HepG2 (cell line): ENCODE measurements around the gene NLRC4. TPM values are rescaled to one million over a fixed set of nuclear protein-coding genes. Genes with fewer than 3 reads are reported as not detected.
"Not testable (repeated sequence)": the region's sequence is repeated elsewhere in the genome, so short reads cannot be mapped to it uniquely, and the experiment has no call there.

Source experiments
- ATAC-seq: fragments of 200-7000 bp; cut with Tn5 transposase; 3 replicates; pipeline ENCODE4 v1.9.1; 2020; ENCODE audit warnings: mild to moderate bottlenecking, moderate library complexity
- BruUV-seq: library from RNA; stranded (reverse); fragments of 400-500 nt; replicated peaks from 2 replicates; lab custom pipeline; 2021; lab: Mats Ljungman, UMichigan
- CTCF ChIA-PET: fragments of 300-600 bp; formaldehyde crosslinking; extraction: SDS; loops from one replicate; lab custom pipeline; 2021; ENCODE audit warnings: low total read pairs, inconsistent platforms, low intra/inter-chr PET ratio; lab: Yijun Ruan, JAX
- POLR2A ChIA-PET: fragments of 350-600 bp; sonication (Branson Sonifier 250); formaldehyde crosslinking; loops from one replicate; lab custom pipeline; 2020; ENCODE audit warnings: antibody characterized with exemption, inconsistent platforms; lab: Yijun Ruan, JAX
- DNase-seq: peaks from one replicate; pipeline ENCODE4 v3.0.0-alpha.2; 2015; ENCODE audit warnings: low spot score
- FAIRE-seq: peaks from 3 replicates; lab custom pipeline; 2011; peaks lifted over from hg19 to GRCh38; lab: Jason Lieb, UNC
- H2AFZ ChIP-seq: one replicate; pipeline ENCODE4 v1.6.1; 2011; ENCODE audit warnings: low read length, inconsistent platforms
- H3K27ac ChIP-seq: fragments of 300-600 bp; 3 replicates; pipeline ENCODE4 v1.8.0; 2011; ENCODE audit warnings: mixed run types, mild to moderate bottlenecking, mixed read lengths, low read length, inconsistent platforms; ENCODE audit not compliant: insufficient read depth; ENCODE audit errors: extremely low read length
- H3K27me3 ChIP-seq, 2 experiments: fragments of 200-600 bp in 1 of 2; 2 replicates in 1 of 2; 3 replicates in 1 of 2; pipeline versions ENCODE4 v1.6.0 to v1.8.0; 2011; ENCODE audit warnings: low read length in 2 of 2, mild to moderate bottlenecking in 2 of 2, moderate library complexity in 2 of 2, inconsistent platforms in 1 of 2; ENCODE audit not compliant: insufficient read depth in 2 of 2, control insufficient read depth in 1 of 2
- H3K36me3 ChIP-seq, 2 experiments: fragments of 200-600 bp in 1 of 2; replicated peaks in 1 of 2; 2 replicates in 1 of 2; 3 replicates in 1 of 2; pipeline versions ENCODE4 v1.5.1 to v1.8.0; 2011; ENCODE audit warnings: low read length in 2 of 2, inconsistent platforms in 1 of 2; ENCODE audit not compliant: insufficient read depth in 2 of 2, control insufficient read depth in 1 of 2
- H3K4me1 ChIP-seq: 2 replicates; pipeline ENCODE4 v1.5.1; 2012; ENCODE audit warnings: low read length, inconsistent platforms; ENCODE audit not compliant: insufficient read depth
- H3K4me2 ChIP-seq: 2 replicates; pipeline ENCODE4 v1.6.0; 2011; ENCODE audit warnings: low read depth, low read length, inconsistent platforms
- H3K4me3 ChIP-seq, 3 experiments: fragments of 200-600 bp in 1 of 3; sonication (generic), shearing (Covaris generic) in 1 of 3; replicated peaks in 1 of 3; 2 replicates each; pipeline ENCODE4 v1.5.1; 2011 to 2016; ENCODE audit warnings: low read length in 3 of 3, inconsistent platforms in 2 of 3, low read depth in 2 of 3, mild to moderate bottlenecking in 2 of 3, control low read depth in 1 of 3, mixed read lengths in 1 of 3; ENCODE audit not compliant: insufficient read depth in 1 of 3
- H3K79me2 ChIP-seq: one replicate; pipeline ENCODE4 v1.6.1; 2011; ENCODE audit warnings: low read length, inconsistent platforms; ENCODE audit not compliant: insufficient read depth
- H3K9ac ChIP-seq: 2 replicates; pipeline ENCODE4 v1.6.0; 2011; ENCODE audit warnings: mild to moderate bottlenecking, low read depth, low read length, inconsistent platforms; ENCODE audit not compliant: insufficient read depth
- H3K9me3 ChIP-seq: 2 replicates; pipeline ENCODE4 v1.5.1; 2012; ENCODE audit warnings: mild to moderate bottlenecking, low read length
- H4K20me1 ChIP-seq: 2 replicates; pipeline ENCODE4 v1.6.0; 2011; ENCODE audit warnings: inconsistent platforms, mild to moderate bottlenecking, low read length, moderate library complexity; ENCODE audit not compliant: insufficient read depth
- LCORL ChIP-seq, 2 experiments: fragments of 450-650 bp in 1 of 2; sonication (generic) in 1 of 2; formaldehyde crosslinking in 1 of 2; IDR thresholded peaks; 2 replicates each; pipeline versions ENCODE4 v1.5.0 to v1.6.1; 2017 to 2020; ENCODE audit warnings: antibody characterized with exemption in 1 of 2, missing genetic modification reagents in 1 of 2
- MTF1 ChIP-seq: sonication (generic); formaldehyde crosslinking; IDR thresholded peaks from 2 replicates; pipeline ENCODE4 v1.5.0; 2020; ENCODE audit warnings: missing genetic modification reagents
- NAIF1 ChIP-seq: sonication (generic); formaldehyde crosslinking; IDR thresholded peaks from 2 replicates; pipeline ENCODE4 v1.5.0; 2020; ENCODE audit warnings: mild to moderate bottlenecking, missing genetic modification reagents, borderline replicate concordance
- NCOA1 ChIP-seq: sonication (generic); formaldehyde crosslinking; IDR thresholded peaks from 2 replicates; pipeline ENCODE4 v1.9.0; 2021; ENCODE audit warnings: missing genetic modification reagents
- POLR2AphosphoS5 ChIP-seq: IDR thresholded peaks from 2 replicates; pipeline ENCODE4 v1.6.1; 2012; ENCODE audit warnings: low read depth, low read length
- ZFP82 ChIP-seq: sonication (generic); formaldehyde crosslinking; IDR thresholded peaks from 2 replicates; pipeline ENCODE4 v1.5.1; 2020; ENCODE audit warnings: mild to moderate bottlenecking, missing genetic modification reagents, borderline replicate concordance
- ZNF879 ChIP-seq: sonication (generic); formaldehyde crosslinking; IDR thresholded peaks from 2 replicates; pipeline ENCODE4 v1.8.1; 2023; ENCODE audit warnings: missing genetic modification reagents
- WGBS: methylation state at CpG from one replicate; pipeline ENCODE4 v1.1.6; 2017; ENCODE audit warnings: low lambda C conversion rate; 5-methylcytosine and 5-hydroxymethylcytosine counted together
- in situ Hi-C: cut with HindIII; loops from 2 replicates; pipeline ENCODE4 v1.10.0; 2017; ENCODE audit warnings: low pct_unique_long_range_greater_than_20kb; ENCODE audit not compliant: extremely low pct_ligation_motif_present
- intact Hi-C: fragments of 100-400 bp; cut with micrococcal nuclease; formaldehyde crosslinking; loops from one replicate; pipeline ENCODE4 v1.10.0; 2022; ENCODE audit not compliant: unreplicated experiment
- polyA plus RNA-seq, 8 experiments: library from polyadenylated mRNA; depleted of rRNA in 3 of 8; stranded (reverse) in 7 of 8; unstranded in 1 of 8; fragments of >200 nt; fragmentation: Illumina TruSeq in 4 of 8; extraction: Trizol in 4 of 8; gene quantifications; 2 replicates each; pipeline versions ENCODE4 v1.2.1 to v1.2.3, GENCODE V29; 2011 to 2016; ENCODE audit warnings: low read depth in 4 of 8, missing spikeins in 1 of 8, mixed read lengths in 1 of 8; ENCODE audit not compliant: insufficient read depth in 1 of 8
- total RNA-seq, 5 experiments: library from RNA; depleted of rRNA; stranded (reverse); fragments of >200 nt; fragmentation: Illumina TruSeq; extraction: Trizol; gene quantifications; 2 replicates each; pipeline ENCODE4 v1.2.3, GENCODE V29; 2016; ENCODE audit warnings: low read depth in 1 of 5
- TF ChIP-seq, protein P1 (sequence below): sonication (generic); formaldehyde crosslinking; conservative IDR thresholded peaks from 2 replicates; pipeline ENCODE4 v1.8.1; 2023; ENCODE audit warnings: missing genetic modification reagents
- TF ChIP-seq, protein P2 (sequence below): sonication (generic); formaldehyde crosslinking; IDR thresholded peaks from 2 replicates; pipeline ENCODE4 v1.5.0; 2020; ENCODE audit warnings: missing genetic modification reagents, mild to moderate bottlenecking, borderline replicate concordance
- TF ChIP-seq, protein P3 (sequence below): sonication (generic); formaldehyde crosslinking; IDR thresholded peaks from 2 replicates; pipeline ENCODE4 v1.8.0; 2022; ENCODE audit warnings: missing genetic modification reagents, low read depth, mild to moderate bottlenecking, borderline replicate concordance
- TF ChIP-seq, protein P4 (sequence below): sonication (generic); formaldehyde crosslinking; IDR thresholded peaks from 2 replicates; pipeline ENCODE4 v1.5.0; 2020; ENCODE audit warnings: missing genetic modification reagents

NLRC4 gene
- total and polyA plus RNA-seq, 2 of the 13 experiments (the other 11 are each of a cell fraction or from before 2014, with no cell fraction given), result 0.15 to 0.29 TPM

DNA sequence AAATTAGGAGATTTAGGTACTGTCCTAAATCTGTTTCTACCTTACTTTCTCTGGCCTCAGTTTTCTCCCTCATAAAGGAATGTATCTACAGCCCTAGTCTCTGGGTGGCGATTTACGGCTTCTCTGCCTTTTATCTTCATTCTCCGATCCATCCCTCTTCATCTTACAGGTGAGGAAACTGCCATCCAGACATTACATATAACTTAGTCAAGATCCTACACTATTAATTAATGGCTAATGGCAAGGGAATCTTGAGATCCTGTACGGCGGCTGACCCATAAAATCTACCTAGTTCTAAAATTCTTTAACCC is 12.6 kb upstream of the NLRC4 start:
- FAIRE-seq (no peak), ATAC-seq (no peak; the same call in 2 of the 3 replicates), DNase-seq (no peak)
- POLR2A ChIA-PET, result interaction anchor here (0.9 to 2.7 kb wide), 3 partner anchors 11 to 112 kb away, joined by 4 to 11 read pairs (median 11); partner anchors contain the start of gene SLC30A6
- intact Hi-C loops, result loop anchor here (1.0 to 5.0 kb wide), 2 partner anchors 50 to 112 kb away; partner anchors contain the start of gene SLC30A6
- H3K36me3 ChIP-seq, result peaks cover 0 to 18% of the 10 kb centered on the region in 2 experiments; a peak in 2 of 5 replicates
- peak overlapping the region; percentile 37 for H2AFZ ChIP-seq
- under 1% methylated on average over 5 of the region's 5 CpGs for WGBS
- no peaks in the 10 kb centered on the region; a peak in 1 of 5 replicates for H3K27me3 ChIP-seq
- CTCF ChIA-PET, result no interaction called here
- H4K20me1 ChIP-seq, result no peaks in the 10 kb centered on the region
- TSS peak; percentile 91 for BruUV-seq
- H3K79me2 ChIP-seq, result peaks cover 30% of the 10 kb centered on the region
- H3K9ac ChIP-seq, result peak overlapping the region; percentile 97
- peak overlapping the region; percentile 93 for H3K4me2 ChIP-seq
- peaks cover 45% of the 10 kb centered on the region for H3K4me1 ChIP-seq
- no peaks in the 10 kb centered on the region for H3K9me3 ChIP-seq
- H3K27ac ChIP-seq, result peak overlapping the region; percentile 80
- H3K4me3 ChIP-seq, result peak overlapping the region; percentile 91 to 98 (median 93)
- TF ChIP-seq ZNF879 (peak; percentile 19; the same call in 1 of the 2 replicates), NAIF1 (CRISPR knock-in tag) (0 out of 2 replicates have a peak, but pooled peaks have one; percentile 18), NCOA1 (CRISPR knock-in tag) (0 out of 2 replicates have a peak, but pooled peaks have one; percentile 68), MTF1 (CRISPR knock-in tag) (no peak), LCORL (IDR thresholded peaks at IDR 0.05) (no peak), LCORL (CRISPR knock-in tag; IDR thresholded peaks at IDR 0.05) (peak; percentile 7; the same call in 1 of the 2 replicates), POLR2AphosphoS5 (no peak), ZFP82 (CRISPR knock-in tag) (peak; percentile 31; the same call in 1 of the 2 replicates)
- TF ChIP-seq, protein P1, sequence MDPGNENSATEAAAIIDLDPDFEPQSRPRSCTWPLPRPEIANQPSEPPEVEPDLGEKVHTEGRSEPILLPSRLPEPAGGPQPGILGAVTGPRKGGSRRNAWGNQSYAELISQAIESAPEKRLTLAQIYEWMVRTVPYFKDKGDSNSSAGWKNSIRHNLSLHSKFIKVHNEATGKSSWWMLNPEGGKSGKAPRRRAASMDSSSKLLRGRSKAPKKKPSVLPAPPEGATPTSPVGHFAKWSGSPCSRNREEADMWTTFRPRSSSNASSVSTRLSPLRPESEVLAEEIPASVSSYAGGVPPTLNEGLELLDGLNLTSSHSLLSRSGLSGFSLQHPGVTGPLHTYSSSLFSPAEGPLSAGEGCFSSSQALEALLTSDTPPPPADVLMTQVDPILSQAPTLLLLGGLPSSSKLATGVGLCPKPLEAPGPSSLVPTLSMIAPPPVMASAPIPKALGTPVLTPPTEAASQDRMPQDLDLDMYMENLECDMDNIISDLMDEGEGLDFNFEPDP (CRISPR knock-in tag), result no peak
- TF ChIP-seq, protein P2, sequence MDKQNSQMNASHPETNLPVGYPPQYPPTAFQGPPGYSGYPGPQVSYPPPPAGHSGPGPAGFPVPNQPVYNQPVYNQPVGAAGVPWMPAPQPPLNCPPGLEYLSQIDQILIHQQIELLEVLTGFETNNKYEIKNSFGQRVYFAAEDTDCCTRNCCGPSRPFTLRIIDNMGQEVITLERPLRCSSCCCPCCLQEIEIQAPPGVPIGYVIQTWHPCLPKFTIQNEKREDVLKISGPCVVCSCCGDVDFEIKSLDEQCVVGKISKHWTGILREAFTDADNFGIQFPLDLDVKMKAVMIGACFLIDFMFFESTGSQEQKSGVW (CRISPR knock-in tag), result no peak
- TF ChIP-seq, protein P3, sequence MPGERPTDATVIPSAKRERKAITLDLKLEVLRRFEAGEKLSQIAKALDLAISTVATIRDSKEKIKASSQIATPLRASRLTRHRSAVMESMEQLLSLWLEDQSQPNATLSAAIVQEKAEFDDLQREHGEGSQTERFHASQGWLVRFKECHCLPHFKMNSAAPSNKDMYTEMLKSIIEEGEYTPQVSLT (CRISPR knock-in tag), result 0 out of 2 replicates have a peak, but pooled peaks have one; percentile 37
- TF ChIP-seq, protein P4, sequence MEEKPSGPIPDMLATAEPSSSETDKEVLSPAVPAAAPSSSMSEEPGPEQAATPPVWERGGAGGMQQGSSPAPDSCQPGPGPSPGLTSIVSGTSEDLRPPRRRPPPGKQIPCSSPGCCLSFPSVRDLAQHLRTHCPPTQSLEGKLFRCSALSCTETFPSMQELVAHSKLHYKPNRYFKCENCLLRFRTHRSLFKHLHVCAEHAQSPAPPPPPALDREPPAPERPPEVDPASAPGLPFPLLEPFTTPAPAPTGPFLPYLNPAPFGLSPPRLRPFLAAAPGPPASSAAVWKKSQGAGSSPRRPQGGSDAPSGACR (CRISPR knock-in tag), result peak; percentile 16; the same call in 1 of the 2 replicates
- in situ Hi-C loops, result no loop called here

DNA sequence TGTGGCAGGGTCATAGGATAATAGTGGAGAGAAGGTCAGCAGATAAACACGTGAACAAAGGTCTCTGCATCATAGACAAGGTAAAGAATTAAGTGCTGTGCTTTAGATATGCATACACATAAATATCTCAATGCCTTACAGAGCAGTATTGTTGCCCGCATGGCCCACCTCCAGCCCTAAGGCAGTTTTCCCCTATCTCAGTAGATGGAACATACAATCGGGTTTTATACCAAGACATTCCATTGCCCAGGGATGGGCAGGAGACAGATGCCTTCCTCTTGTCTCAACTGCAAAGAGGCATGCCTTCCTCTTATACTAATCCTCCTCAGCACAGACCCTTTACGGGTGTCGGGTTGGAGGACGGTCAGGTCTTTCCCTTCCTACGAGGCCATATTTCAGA is 11.1 kb upstream of the NLRC4 start:
- FAIRE-seq, H3K27ac ChIP-seq, BruUV-seq, POLR2A ChIA-PET, H2AFZ ChIP-seq, H3K36me3 ChIP-seq, H3K4me2 ChIP-seq, DNase-seq, H4K20me1 ChIP-seq, H3K27me3 ChIP-seq, CTCF ChIA-PET, H3K9me3 ChIP-seq, H3K9ac ChIP-seq, ATAC-seq, H3K4me3 ChIP-seq, in situ Hi-C loops: not testable (repeated sequence)
- WGBS, result 58% methylated on average over 7 of the region's 7 CpGs
- intact Hi-C loops, result loop anchor here (5.0 kb wide), 1 partner anchor 52 kb away; no protein-coding TSS in a partner anchor
- peaks cover 52% of the 10 kb centered on the region for H3K4me1 ChIP-seq
- H3K79me2 ChIP-seq, result peaks cover 19% of the 10 kb centered on the region
